Jurkat, Clone E6-1 (cell line): ENCODE results near the gene SV2B.

Experiments
- DNase-seq: peaks from one replicate; pipeline ENCODE4 v3.0.0-alpha.2; 2011; ENCODE audit warnings: low read depth, low spot score
- H3K4me3 ChIP-seq: 2 replicates; pipeline ENCODE4 v1.5.1; 2011; ENCODE audit warnings: mild to moderate bottlenecking, low read length, control low read depth, moderate library complexity

SV2B gene

GRCh38 chr15:91129436-91129835, 29.4 kb downstream of the SV2B start:
- DNase-seq, result no peak

DNA sequence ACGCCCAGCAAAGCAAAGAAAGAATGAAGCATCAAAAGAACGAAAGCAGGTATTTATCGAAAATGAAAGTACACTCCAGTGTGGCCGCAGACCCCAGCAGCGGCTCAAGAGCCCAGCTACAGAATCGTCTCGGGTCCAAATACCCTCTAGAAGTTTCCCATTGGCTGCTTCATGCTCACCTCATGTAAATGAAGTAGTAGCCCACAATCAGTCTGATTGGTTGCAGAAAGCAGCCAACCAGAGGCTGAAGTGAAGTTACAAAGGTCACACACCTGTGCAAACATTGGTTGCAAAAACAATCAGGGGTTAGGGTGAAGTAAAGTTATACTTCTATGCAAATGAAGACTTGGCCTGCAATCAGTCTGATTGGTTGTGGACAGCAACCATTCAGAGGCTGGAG, 32.0 kb downstream of the SV2B start:
- no peak for DNase-seq
- no peak overlapping the region for H3K4me3 ChIP-seq

More at GRCh38 chr15:91129436-91129835, 29.4 kb downstream of the SV2B start:
- no peak overlapping the region for H3K4me3 ChIP-seq

DNA sequence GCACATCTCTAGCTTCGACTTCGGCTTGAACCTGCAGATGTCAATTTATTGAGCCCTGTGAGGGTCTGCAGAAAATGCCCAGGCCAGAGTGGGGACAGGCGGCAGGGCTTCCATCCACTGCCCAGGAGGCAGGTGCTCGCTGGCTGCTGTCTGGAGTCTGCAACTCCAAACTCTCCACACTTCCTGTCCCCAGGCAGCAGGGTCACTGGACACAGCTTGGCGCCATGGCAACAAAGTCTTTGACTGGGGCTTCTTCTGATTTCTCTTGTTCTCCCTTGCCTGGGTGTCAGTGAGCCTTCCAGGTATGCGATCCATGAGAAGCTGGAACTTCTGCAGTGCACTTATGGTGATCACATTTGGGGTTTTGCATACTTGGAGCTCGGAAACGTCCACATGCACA, 33.5 kb downstream of the SV2B start:
- no peak for DNase-seq
- H3K4me3 ChIP-seq, result no peak overlapping the region

DNA sequence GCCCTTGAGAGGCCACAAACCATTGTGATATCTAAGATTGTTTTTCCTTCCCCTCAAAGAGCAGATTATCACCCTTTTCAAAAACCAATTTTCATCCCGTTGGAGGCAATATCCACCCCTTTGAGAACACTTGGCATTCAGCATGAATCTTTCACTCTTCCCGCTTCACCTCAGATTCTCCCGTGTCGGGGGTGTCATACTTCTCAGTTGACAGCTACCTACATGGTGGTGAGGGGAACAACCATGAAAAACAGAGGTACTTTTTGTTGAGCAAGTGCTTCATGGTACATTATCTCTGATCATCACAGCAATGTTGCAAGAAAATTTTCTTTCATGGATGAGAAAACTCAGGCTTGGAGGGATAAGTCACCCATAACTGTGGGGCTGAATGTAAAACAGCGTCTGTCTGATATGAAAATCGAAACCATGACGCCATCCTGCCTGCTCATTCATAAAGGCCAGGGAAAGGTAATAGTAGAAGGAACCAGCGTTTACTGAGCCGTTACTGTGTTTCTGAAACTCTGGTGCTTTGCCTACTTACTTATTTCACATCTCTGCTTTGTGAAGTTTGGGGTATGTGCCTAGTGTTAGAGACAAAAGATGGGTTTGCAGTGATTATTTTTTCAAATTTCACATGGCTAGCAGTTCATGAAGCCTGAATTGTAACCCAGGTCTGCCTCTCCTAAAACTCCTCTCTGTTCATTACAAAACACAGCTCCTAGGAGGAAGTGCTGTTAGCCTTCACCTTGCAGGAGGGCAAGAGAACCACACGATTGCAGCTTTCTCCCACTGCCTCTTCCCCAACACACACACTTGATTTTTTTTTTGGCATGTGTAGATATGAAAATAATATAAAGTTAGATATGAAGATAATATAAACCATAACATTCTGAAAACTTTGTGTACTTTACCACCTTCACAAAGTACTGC, 35.4 kb downstream of the SV2B start:
- no peak overlapping the region for H3K4me3 ChIP-seq
- no peak for DNase-seq

- DNase-seq, result no peak
- H3K4me3 ChIP-seq, result no peak overlapping the region
Observed at GRCh38 chr15:91136386-91136923, 36.4 kb downstream of the SV2B start.

DNA sequence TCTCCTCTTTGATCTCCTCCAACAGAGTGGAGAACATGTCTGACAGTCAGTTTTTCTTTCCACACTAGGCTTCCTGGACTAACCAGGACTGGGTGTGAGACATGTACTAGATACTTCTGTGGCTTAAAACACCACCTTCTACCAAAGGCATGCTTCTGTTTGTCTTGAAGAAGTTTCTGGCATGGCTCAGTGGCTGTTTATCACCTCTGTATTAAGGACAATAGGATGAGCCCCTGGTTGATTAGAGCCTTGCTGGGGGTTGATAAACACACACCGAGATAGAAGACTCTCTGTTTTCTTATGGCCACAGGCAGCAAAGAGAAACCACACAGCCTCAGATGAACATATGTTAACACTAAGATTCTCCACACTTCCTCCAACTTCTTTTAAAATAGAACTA, 40.5 kb downstream of the SV2B start:
- no peak overlapping the region for H3K4me3 ChIP-seq
- DNase-seq, result no peak

- no peak for DNase-seq
- no peak overlapping the region for H3K4me3 ChIP-seq
Observed at GRCh38 chr15:91141097-91141496, 41.0 kb downstream of the SV2B start.

- no peak for DNase-seq
- H3K4me3 ChIP-seq, result no peak overlapping the region
Observed at GRCh38 chr15:91142106-91142744, 42.2 kb downstream of the SV2B start.

DNA sequence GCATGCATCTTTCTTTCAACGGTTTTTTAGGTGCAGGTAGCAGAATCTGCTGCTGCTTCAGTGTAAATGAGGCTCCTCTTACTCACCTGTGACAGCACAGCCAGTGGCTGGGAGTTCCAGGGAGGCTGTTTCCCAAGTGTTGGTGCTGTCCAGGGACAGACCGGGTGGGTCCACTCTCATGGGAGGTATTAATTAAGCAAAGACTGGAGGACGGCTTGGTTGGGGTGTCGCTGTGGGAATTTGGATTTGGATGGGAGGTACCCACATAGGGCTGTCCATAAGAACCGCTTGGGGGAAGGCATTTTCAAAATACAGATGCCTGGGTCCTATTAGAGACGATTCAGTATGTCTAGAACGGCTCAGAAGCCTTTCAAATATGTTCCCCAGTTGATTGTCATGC, 42.9 kb downstream of the SV2B start:
- DNase-seq, result no peak
- H3K4me3 ChIP-seq, result no peak overlapping the region

DNA sequence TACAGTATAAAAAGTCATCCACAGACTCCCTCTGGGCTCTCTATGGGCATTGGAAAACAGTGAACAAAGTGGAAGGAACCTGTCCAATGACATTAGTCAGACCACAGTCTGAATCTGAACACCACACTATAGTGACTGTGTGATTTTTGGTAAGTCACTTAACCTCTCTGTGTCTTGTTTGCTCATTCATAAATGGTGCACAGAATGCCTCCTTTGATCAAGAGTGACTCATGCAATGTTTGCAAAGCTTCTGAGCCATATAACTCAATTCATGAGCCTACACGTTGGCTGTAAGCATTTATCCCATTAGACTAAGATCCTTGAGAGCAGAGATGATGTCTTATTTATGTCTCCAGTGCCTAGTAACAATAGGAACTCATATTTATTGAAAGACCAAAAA, 46.7 kb downstream of the SV2B start:
- H3K4me3 ChIP-seq, result no peak overlapping the region
- DNase-seq, result no peak

GRCh38 chr15:91148243-91148642, 48.2 kb downstream of the SV2B start:
- H3K4me3 ChIP-seq, result no peak overlapping the region
- DNase-seq, result no peak

GRCh38 chr15:91150502-91151160, 50.6 kb downstream of the SV2B start:
- no peak for DNase-seq
- no peak overlapping the region for H3K4me3 ChIP-seq

DNA sequence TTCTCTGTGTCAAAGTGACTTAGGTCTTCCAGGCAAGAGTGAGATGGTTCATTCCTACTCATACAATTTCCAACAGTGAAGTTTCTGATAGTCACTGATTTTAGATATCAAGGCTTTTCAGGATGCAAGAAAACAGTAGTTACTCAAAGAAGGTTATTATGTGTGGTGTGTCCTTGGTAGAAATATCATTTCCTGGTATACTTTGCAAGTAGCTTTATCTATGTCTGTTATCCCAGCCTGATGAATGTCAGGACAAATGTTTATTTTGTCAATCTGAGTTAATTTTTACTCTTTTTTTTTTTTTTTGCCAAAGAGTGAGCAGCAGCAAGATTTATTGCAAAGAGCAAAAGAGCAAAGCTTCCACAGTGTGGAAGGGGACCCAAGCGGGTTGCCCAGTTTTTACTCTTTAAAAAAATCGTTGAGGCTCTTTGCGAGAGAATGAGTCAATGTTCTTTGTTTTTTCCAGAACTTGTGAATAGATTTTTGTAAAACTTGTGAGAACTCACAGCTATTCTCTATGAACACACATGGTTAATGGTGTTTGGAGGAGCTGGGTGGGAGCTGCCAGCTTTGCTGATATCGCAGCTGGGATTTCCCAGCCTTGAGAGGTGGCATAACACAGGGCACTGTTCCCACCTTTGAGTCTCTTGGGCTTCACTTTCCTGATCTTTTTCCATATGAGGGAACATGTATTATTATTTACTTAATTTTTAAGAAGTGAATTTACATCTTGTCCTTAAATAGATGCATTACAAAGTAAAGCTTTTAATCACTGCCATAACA, 51.9 kb downstream of the SV2B start:
- no peak overlapping the region for H3K4me3 ChIP-seq
- DNase-seq, result no peak

DNA sequence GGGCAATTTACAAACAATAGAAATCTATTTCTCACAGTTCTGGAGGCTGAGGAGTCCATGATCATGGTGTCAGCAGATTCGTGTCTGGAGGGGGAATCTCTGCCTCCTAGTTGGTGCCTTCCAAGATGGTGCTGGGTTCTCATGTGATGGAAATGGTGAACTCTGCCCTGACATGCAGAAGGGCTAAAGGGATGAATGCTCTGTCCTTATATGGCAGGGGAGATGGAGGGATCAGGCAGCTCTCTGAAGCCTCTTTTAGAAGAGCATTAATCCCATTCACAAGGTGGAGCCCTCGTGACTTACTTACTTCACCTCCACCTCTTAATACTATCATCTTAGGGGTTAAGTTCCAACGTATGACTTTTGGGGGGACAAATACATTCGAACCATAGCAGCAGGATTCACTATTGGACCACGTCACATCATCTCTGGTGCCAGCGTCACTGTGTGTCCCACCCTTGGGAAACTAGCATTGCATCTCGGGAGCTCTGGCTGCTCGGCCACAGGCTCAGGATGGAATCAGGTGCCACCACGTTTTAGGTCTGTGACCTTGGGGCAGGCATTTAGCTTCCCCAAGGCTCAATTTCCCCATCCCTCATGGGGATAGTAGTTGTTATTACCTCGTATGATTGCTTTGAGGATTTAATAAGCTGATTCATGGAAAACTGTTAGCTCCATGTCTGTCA, 53.0 kb downstream of the SV2B start:
- no peak for DNase-seq
- no peak overlapping the region for H3K4me3 ChIP-seq

GRCh38 chr15:91153954-91154353, 53.9 kb downstream of the SV2B start:
- H3K4me3 ChIP-seq, result no peak overlapping the region
- DNase-seq, result no peak

GRCh38 chr15:91156175-91156726, 56.2 kb downstream of the SV2B start:
- no peak overlapping the region for H3K4me3 ChIP-seq
- no peak for DNase-seq

DNA sequence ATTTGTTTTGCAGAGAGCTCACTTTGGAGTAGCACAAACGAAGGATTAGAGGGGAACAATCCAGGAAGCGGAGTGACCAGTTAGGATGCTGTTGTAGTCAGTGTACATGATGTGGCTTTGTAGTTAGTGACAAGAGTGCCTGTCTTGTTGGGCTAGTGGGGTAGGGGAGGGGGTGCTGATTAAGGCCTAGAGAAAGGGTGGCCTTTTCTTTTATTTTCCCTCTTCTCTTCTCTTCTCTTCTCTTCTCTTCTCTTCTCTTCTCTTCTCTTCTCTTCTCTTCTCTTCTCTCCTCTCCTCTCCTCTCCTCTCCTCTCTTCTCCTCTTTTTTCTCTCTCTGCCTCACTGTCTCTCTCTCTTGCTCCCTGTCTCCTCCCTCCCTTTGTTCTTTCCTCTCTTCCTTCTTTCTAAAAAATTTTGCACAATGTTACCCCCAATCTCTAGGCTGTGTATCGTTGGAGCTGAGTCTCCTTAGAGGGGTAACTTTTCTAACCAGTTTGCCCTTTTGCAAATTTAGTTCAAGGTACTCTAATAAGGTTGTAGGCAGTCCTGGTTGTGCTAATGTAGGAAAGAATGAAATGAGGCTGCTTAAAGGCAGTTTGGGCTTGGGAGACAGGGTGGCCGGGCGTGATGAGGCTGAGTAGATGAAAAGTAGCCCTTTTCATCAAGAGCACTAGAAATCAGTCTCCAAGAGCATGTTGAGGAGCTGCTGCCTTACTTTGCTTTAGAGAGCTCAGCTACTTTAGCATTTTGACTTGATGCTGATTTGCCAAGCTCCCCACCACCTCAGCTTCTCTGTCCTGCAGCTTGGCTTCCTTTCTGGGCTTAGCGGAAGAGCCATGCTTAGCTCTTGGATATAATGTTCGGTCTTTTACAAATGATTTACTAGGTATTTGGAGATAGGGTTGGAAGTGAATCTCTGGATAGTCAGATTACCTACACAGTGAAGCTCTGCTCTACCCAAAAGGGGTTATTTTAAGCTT, 58.6 kb downstream of the SV2B start:
- no peak for DNase-seq
- H3K4me3 ChIP-seq, result no peak overlapping the region
